ENCODE data around the gene OR6N1.
A peak's percentile ranks its signal among the peaks of the same experiment; 100 is the strongest.

The OR6N1 gene

DNA sequence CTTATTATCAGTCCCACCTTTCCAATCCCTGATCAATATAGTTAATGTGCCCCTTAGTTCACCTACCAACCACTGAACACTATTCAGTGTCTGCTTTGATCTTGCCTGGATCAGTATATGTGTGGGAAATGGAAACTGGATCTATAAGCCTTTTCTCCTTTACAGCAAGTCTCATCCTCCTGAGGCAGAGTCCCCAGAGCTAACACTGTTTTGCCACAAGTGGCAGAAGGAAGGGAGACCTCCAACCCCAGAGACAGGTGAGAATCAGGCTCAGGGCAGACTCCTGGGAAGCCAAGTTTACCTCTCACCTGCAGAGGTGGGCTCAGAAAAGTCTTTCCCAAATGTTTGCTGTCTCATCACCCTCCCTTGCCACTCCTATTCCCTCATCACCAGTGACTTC, 9.1 kb upstream of the OR6N1 start, which contains the start of gene OR6N2:
Gene OR6N2 (minus strand): TSS at position 101 of the 400 bp plus-strand sequence. CDS start 3,569 bp downstream, outside the sequence.
- H3F3A ChIP-seq (ENCODE audit: low read depth), result no peaks in the 10 kb centered on the region
- no peaks in the 10 kb centered on the region for H3K9me3 ChIP-seq (ENCODE audit: insufficient read depth, low read depth, low read length)
- no peak within 1 kb of the TSS for H3K9ac ChIP-seq (ENCODE audit: low read depth, low read length, poor library complexity, severe bottlenecking)
- H3K27me3 ChIP-seq (ENCODE audit: insufficient read depth, low read length, poor library complexity, severe bottlenecking), result no peaks in the 10 kb centered on the region
- H3K4me3 ChIP-seq (ENCODE audit: low read length, poor library complexity, severe bottlenecking), result no peak within 1 kb of the TSS
- H3K79me2 ChIP-seq (ENCODE audit: insufficient read depth, low read length), result no peaks in the 10 kb centered on the region
- H3K4me1 ChIP-seq (ENCODE audit: insufficient read depth, low read length, poor library complexity, severe bottlenecking), result no peaks in the 10 kb centered on the region
- 0 out of 2 replicates have a peak within 1 kb of the TSS, but pooled peaks have one; percentile 12 for H2AFZ ChIP-seq (ENCODE audit: low read length)
- no peak within 1 kb of the TSS for H3K4me2 ChIP-seq (ENCODE audit: low read depth, low read length, poor library complexity, severe bottlenecking)
- no peaks in the 10 kb centered on the region for H3K9me2 ChIP-seq (replicated peaks; ENCODE audit: low read depth, low read length)
- no peak for TF ChIP-seq EZH2phosphoT487 (IDR thresholded peaks at IDR 0.05; ENCODE audit: borderline replicate concordance)
- TF ChIP-seq, protein P1, sequence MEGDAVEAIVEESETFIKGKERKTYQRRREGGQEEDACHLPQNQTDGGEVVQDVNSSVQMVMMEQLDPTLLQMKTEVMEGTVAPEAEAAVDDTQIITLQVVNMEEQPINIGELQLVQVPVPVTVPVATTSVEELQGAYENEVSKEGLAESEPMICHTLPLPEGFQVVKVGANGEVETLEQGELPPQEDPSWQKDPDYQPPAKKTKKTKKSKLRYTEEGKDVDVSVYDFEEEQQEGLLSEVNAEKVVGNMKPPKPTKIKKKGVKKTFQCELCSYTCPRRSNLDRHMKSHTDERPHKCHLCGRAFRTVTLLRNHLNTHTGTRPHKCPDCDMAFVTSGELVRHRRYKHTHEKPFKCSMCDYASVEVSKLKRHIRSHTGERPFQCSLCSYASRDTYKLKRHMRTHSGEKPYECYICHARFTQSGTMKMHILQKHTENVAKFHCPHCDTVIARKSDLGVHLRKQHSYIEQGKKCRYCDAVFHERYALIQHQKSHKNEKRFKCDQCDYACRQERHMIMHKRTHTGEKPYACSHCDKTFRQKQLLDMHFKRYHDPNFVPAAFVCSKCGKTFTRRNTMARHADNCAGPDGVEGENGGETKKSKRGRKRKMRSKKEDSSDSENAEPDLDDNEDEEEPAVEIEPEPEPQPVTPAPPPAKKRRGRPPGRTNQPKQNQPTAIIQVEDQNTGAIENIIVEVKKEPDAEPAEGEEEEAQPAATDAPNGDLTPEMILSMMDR (conservative IDR thresholded peaks at IDR 0.05; ENCODE audit: low read length), result no peak
- H3K36me3 ChIP-seq (ENCODE audit: insufficient read depth, low read length), result no peaks in the 10 kb centered on the region
- no peaks in the 10 kb centered on the region for H4K20me1 ChIP-seq (ENCODE audit: insufficient read depth, low read length, poor library complexity, severe bottlenecking)

DNA sequence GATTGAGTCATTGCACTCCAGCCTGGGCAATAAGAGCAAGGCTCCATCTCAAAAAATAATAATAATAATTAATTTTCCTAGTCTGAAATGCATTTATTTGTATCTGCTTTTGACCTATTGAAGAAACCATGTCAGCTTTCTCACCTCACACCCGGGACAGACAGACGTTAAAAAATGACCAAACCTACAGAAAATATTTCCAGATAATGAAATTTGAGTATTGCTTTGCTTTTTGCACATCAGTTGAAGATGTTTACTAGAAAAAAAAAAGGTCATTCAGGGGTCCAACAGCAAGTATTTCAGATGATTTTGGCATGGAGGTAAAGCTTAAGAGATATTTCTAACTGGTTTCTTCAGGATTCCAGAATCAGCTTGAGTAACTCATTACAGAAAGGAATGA, 17.6 kb downstream of the OR6N1 start, which contains the start of gene OR6K6:
Gene OR6K6 (plus strand): TSS at position 301 of the 400 bp plus-strand sequence. CDS start 168 bp downstream, outside the sequence.
- Histone ChIP-seq H3K4me3 (ENCODE audit: low read length, poor library complexity, severe bottlenecking) (no peak within 1 kb of the TSS), H3K9me3 (ENCODE audit: insufficient read depth, low read depth, low read length) (no peaks in the 10 kb centered on the region), H4K20me1 (ENCODE audit: insufficient read depth, low read length, poor library complexity, severe bottlenecking) (no peaks in the 10 kb centered on the region), H2AFZ (ENCODE audit: low read length) (no peak within 1 kb of the TSS), H3K9me2 (replicated peaks; ENCODE audit: low read depth, low read length) (no peaks in the 10 kb centered on the region), H3K4me2 (ENCODE audit: low read depth, low read length, poor library complexity, severe bottlenecking) (no peak within 1 kb of the TSS), H3F3A (ENCODE audit: low read depth) (no peaks in the 10 kb centered on the region), H3K36me3 (ENCODE audit: insufficient read depth, low read length) (no peaks in the 10 kb centered on the region), H3K79me2 (ENCODE audit: insufficient read depth, low read length) (no peaks in the 10 kb centered on the region), H3K9ac (ENCODE audit: low read depth, low read length, poor library complexity, severe bottlenecking) (no peak within 1 kb of the TSS), H3K27me3 (ENCODE audit: insufficient read depth, low read length, poor library complexity, severe bottlenecking) (no peaks in the 10 kb centered on the region), H3K4me1 (ENCODE audit: insufficient read depth, low read length, poor library complexity, severe bottlenecking) (no peaks in the 10 kb centered on the region)
- no peak for TF ChIP-seq EZH2phosphoT487 (IDR thresholded peaks at IDR 0.05; ENCODE audit: borderline replicate concordance)
- TF ChIP-seq, protein P1 (conservative IDR thresholded peaks at IDR 0.05; ENCODE audit: low read length), result no peak

DNA sequence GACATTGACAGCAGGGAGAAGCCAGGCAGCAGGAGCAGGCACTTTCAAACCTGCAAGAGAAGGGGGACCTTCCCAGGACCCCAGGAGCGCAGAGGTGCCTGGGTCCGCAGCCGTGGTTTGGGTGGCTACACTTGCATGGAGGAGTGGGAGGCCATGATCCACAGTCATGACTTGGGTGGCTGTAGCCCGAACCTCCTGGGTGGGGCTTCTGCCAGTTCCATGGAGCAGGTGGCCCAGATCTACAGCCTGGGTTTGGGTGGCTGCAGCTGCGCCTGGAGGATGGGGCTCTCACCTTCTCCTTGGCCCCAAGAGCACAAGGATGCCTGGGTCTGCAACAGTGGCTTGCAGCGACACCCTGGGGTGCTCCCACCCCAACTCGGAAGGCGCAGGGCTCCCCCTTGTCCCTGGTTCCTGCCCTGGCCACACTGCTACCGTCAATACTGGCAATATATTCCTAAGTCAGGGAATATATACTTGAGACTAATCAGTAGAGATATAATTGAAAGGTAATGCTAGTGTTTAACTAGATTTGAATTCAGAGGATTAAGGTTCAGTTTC, 19.8 kb downstream of the OR6N1 start:
- Histone ChIP-seq H3K9me3 (ENCODE audit: insufficient read depth, low read depth, low read length) (no peaks in the 10 kb centered on the region), H3K4me1 (ENCODE audit: insufficient read depth, low read length, poor library complexity, severe bottlenecking) (no peaks in the 10 kb centered on the region), H3K36me3 (ENCODE audit: insufficient read depth, low read length) (no peaks in the 10 kb centered on the region), H4K20me1 (ENCODE audit: insufficient read depth, low read length, poor library complexity, severe bottlenecking) (no peaks in the 10 kb centered on the region), H3K4me2 (ENCODE audit: low read depth, low read length, poor library complexity, severe bottlenecking) (no peak overlapping the region), H3K9ac (ENCODE audit: low read depth, low read length, poor library complexity, severe bottlenecking) (no peak overlapping the region), H3K4me3 (ENCODE audit: low read length, poor library complexity, severe bottlenecking) (no peak overlapping the region), H3K9me2 (replicated peaks; ENCODE audit: low read depth, low read length) (no peaks in the 10 kb centered on the region), H3K79me2 (ENCODE audit: insufficient read depth, low read length) (no peaks in the 10 kb centered on the region), H3F3A (ENCODE audit: low read depth) (no peaks in the 10 kb centered on the region), H2AFZ (ENCODE audit: low read length) (no peak overlapping the region), H3K27me3 (ENCODE audit: insufficient read depth, low read length, poor library complexity, severe bottlenecking) (no peaks in the 10 kb centered on the region)
- TF ChIP-seq EZH2phosphoT487 (IDR thresholded peaks at IDR 0.05; ENCODE audit: borderline replicate concordance), result no peak
- TF ChIP-seq, protein P1 (conservative IDR thresholded peaks at IDR 0.05; ENCODE audit: low read length), result no peak

Measured in Loucy (cell line).